Endothelial cell of umbilical vein (primary cell): ENCODE results near the gene PTPRD. TPM values are rescaled to one million over a fixed set of nuclear protein-coding genes. Genes with fewer than 3 reads are reported as not detected.

Experiments
- BruUV-seq: library from RNA; stranded (reverse); fragments of 400-500 nt; replicated peaks from 2 replicates; lab custom pipeline; 2021; lab: Mats Ljungman, UMichigan
- CTCF ChIA-PET: fragments of 300-600, 350-600 bp; sonication (Branson Sonifier 250); formaldehyde crosslinking; loops from one replicate; lab custom pipeline; 2021; ENCODE audit warnings: antibody characterized with exemption, inconsistent platforms; lab: Charles Lee
- POLR2A ChIA-PET: fragments of 300-600, 350-600 bp; sonication (Branson Sonifier 250); formaldehyde crosslinking; loops from one replicate; lab custom pipeline; 2021; ENCODE audit warnings: antibody characterized with exemption, inconsistent platforms; lab: Charles Lee
- DNase-seq: peaks from one replicate; pipeline ENCODE4 v3.0.0-alpha.2; 2011; ENCODE audit warnings: low read depth, low spot score
- FAIRE-seq: peaks from 2 replicates; lab custom pipeline; 2011; peaks lifted over from hg19 to GRCh38; lab: Jason Lieb, UNC
- H2AFZ ChIP-seq: 2 replicates; pipeline ENCODE4 v1.6.0; 2012; ENCODE audit warnings: low read depth, low read length, control low read depth, inconsistent platforms
- H3K27ac ChIP-seq: 2 replicates; pipeline ENCODE4 v1.5.1; 2011; ENCODE audit warnings: low read depth, mild to moderate bottlenecking, control low read depth, low read length, moderate library complexity; ENCODE audit not compliant: insufficient read depth
- H3K27me3 ChIP-seq, 2 experiments: 2 replicates each; pipeline versions ENCODE4 v1.6.0 to v1.6.1; 2011; ENCODE audit warnings: low read length in 2 of 2, mixed read lengths in 1 of 2; ENCODE audit not compliant: control insufficient read depth in 2 of 2, insufficient read depth in 2 of 2
- H3K36me3 ChIP-seq, 2 experiments: 2 replicates in 1 of 2; 3 replicates in 1 of 2; pipeline ENCODE4 v1.5.1; 2011; ENCODE audit warnings: low read length in 2 of 2, mild to moderate bottlenecking in 1 of 2, moderate library complexity in 1 of 2; ENCODE audit not compliant: control insufficient read depth in 2 of 2, insufficient read depth in 2 of 2; ENCODE audit errors: extremely low read depth in 1 of 2
- H3K4me1 ChIP-seq: 3 replicates; pipeline ENCODE4 v1.5.1; 2011; ENCODE audit warnings: mild to moderate bottlenecking, low read length; ENCODE audit not compliant: control insufficient read depth, insufficient read depth; ENCODE audit errors: extremely low read depth
- H3K4me2 ChIP-seq: 2 replicates; pipeline ENCODE4 v1.6.1; 2011; ENCODE audit warnings: low read length, control low read depth, mixed read lengths; ENCODE audit not compliant: insufficient read depth
- H3K4me3 ChIP-seq, 3 experiments: fragments of 200-600 bp in 1 of 3; sonication (generic), shearing (Covaris generic) in 1 of 3; replicated peaks in 1 of 3; 2 replicates each; pipeline ENCODE4 v1.5.1; 2011 to 2016; ENCODE audit warnings: control low read depth in 3 of 3, low read length in 3 of 3, mild to moderate bottlenecking in 2 of 3, inconsistent platforms in 1 of 3, low read depth in 1 of 3, moderate library complexity in 1 of 3; ENCODE audit not compliant: insufficient read depth in 1 of 3
- H3K79me2 ChIP-seq: 2 replicates; pipeline ENCODE4 v1.6.0; 2012; ENCODE audit warnings: low read length, inconsistent platforms; ENCODE audit not compliant: control insufficient read depth, insufficient read depth
- H3K9ac ChIP-seq: replicated peaks from 2 replicates; pipeline ENCODE3; 2011; ENCODE audit warnings: low read length, control low read depth; ENCODE audit not compliant: insufficient read depth; ENCODE audit errors: extremely low read depth
- H3K9me1 ChIP-seq: replicated peaks from 3 replicates; pipeline ENCODE4 v1.6.0; 2011; ENCODE audit warnings: mild to moderate bottlenecking, low read length; ENCODE audit not compliant: control insufficient read depth, insufficient read depth; ENCODE audit errors: extremely low read depth
- H3K9me3 ChIP-seq: replicated peaks from 2 replicates; pipeline ENCODE4 v1.5.1; 2012; ENCODE audit warnings: low read length, inconsistent platforms; ENCODE audit not compliant: control insufficient read depth, insufficient read depth
- H4K20me1 ChIP-seq: replicated peaks from 2 replicates; pipeline ENCODE3; 2011; ENCODE audit warnings: mild to moderate bottlenecking, low read length; ENCODE audit not compliant: control insufficient read depth, insufficient read depth; ENCODE audit errors: extremely low read depth
- CTCF ChIP-seq, 2 donors: IDR thresholded peaks; 1 replicate in 1 of 2; 2 replicates in 1 of 2; pipeline ENCODE4 v1.5.1; 2011; ENCODE audit warnings: low read length in 2 of 2, mild to moderate bottlenecking in 2 of 2, moderate library complexity in 2 of 2, control low read depth in 1 of 2, inconsistent platforms in 1 of 2, low read depth in 1 of 2; ENCODE audit not compliant: insufficient read depth in 1 of 2; ENCODE audit errors: extremely low read depth in 1 of 2
- EZH2 ChIP-seq: IDR thresholded peaks from 2 replicates; pipeline ENCODE4 v1.6.1; 2012; ENCODE audit warnings: borderline replicate concordance, low read depth, mild to moderate bottlenecking, moderate library complexity, low read length, inconsistent platforms; ENCODE audit not compliant: severe bottlenecking
- FOS ChIP-seq: IDR thresholded peaks from 2 replicates; pipeline ENCODE4 v1.6.1; 2011; ENCODE audit warnings: mild to moderate bottlenecking, low read length, moderate library complexity, borderline replicate concordance; ENCODE audit not compliant: insufficient read depth
- GATA2 ChIP-seq: IDR thresholded peaks from 2 replicates; pipeline ENCODE4 v1.7.0; 2011; ENCODE audit warnings: low read depth, mild to moderate bottlenecking, moderate library complexity, mixed read lengths, low read length; ENCODE audit not compliant: insufficient read length, insufficient read depth
- JUN ChIP-seq: IDR thresholded peaks from 2 replicates; pipeline ENCODE4 v1.6.1; 2011; ENCODE audit warnings: borderline replicate concordance, low read depth; ENCODE audit not compliant: insufficient read length, insufficient read depth
- MAX ChIP-seq: IDR thresholded peaks from 2 replicates; pipeline ENCODE4 v1.6.1; 2011; ENCODE audit not compliant: insufficient read depth, insufficient read length
- MYC ChIP-seq: IDR thresholded peaks from one replicate; pipeline ENCODE4 v1.6.1; 2011; ENCODE audit warnings: mild to moderate bottlenecking, low read depth, low read length
- POLR2A ChIP-seq: IDR thresholded peaks from 2 replicates; pipeline ENCODE4 v1.6.1; 2012; ENCODE audit warnings: low read depth, mild to moderate bottlenecking, control low read depth, low read length
- POLR2AphosphoS5 ChIP-seq: IDR thresholded peaks from 2 replicates; pipeline ENCODE4 v1.6.1; 2012; ENCODE audit warnings: low read depth, mild to moderate bottlenecking, control low read depth, low read length, moderate library complexity; ENCODE audit not compliant: insufficient read depth
- dilution Hi-C: fragments of 300-500 bp; cut with MboI; formaldehyde crosslinking; loops from one replicate; pipeline ENCODE4 v1.15.0; 2019; ENCODE audit warnings: low sequenced_read_pairs; ENCODE audit not compliant: extremely low pct_ligation_motif_present
- intact Hi-C: fragments of 100-400 bp; cut with micrococcal nuclease; formaldehyde crosslinking; loops from one replicate; pipeline ENCODE4 v1.10.0; 2022
- polyA plus RNA-seq, 4 experiments: library from polyadenylated mRNA; depleted of rRNA in 3 of 4; stranded (reverse) in 3 of 4; unstranded in 1 of 4; fragments of >200 nt; gene quantifications; 2 replicates each; pipeline versions ENCODE4 v1.2.1 to v1.2.3, GENCODE V29; 2011 to 2012; ENCODE audit warnings: missing spikeins in 1 of 4
- total RNA-seq: library from RNA; stranded (reverse); gene quantifications from 2 replicates; pipeline ENCODE4 v1.2.3, GENCODE V29; 2021

PTPRD gene
- total and polyA plus RNA-seq, 2 donors (not counting 3 experiments of a cell fraction or from before 2014, with no cell fraction given) = 5.5 to 5.7 TPM

- Histone ChIP-seq H3K4me1 (no peaks in the 10 kb centered on the region), H4K20me1 (no peaks in the 10 kb centered on the region), H3K27ac (no peak overlapping the region), H3K4me2 (no peak overlapping the region), H3K9me1 (no peaks in the 10 kb centered on the region), H3K9me3 (no peaks in the 10 kb centered on the region), H3K9ac (no peak overlapping the region), H3K79me2 (no peaks in the 10 kb centered on the region), H2AFZ (no peak overlapping the region), H3K4me3 (no peak overlapping the region), H3K36me3 (no peaks in the 10 kb centered on the region), H3K27me3 (no peaks in the 10 kb centered on the region)
- BruUV-seq = no TSS peak
- dilution Hi-C loops (no loop called here), intact Hi-C loops (no loop called here)
- TF ChIP-seq GATA2 = no peak
- TF ChIP-seq MYC = no peak
- TF ChIP-seq CTCF (IDR thresholded peaks at IDR 0.05; ENCODE audit: extremely low read depth in 1 of 2, insufficient read depth in 1 of 2, low read depth in 1 of 2, low read length in 2 of 2) = no peak
- TF ChIP-seq MAX = no peak
- TF ChIP-seq FOS = no peak
- no peak for TF ChIP-seq POLR2A
- TF ChIP-seq JUN = no peak
- TF ChIP-seq EZH2 = no peak
- TF ChIP-seq POLR2AphosphoS5 = no peak
- no peak for FAIRE-seq
- ChIA-PET CTCF (no interaction called here), POLR2A (no interaction called here)
- no peak for DNase-seq
Measured at GRCh38 chr9:9574080-9574479, 1038.7 kb downstream of the PTPRD start.
